A549 treated with AZD2906 at 1 μM for 4 hours (cell line): ENCODE data around the gene ADGRF5. TPM values are rescaled to one million over a fixed set of nuclear protein-coding genes. Genes with fewer than 3 reads are reported as not detected.

ENCODE experiments used
- total RNA-seq: library from RNA; stranded (reverse); fragments of 200-300 nt; extraction: Qiagen RNA extraction; gene quantifications from 5 replicates; pipeline ENCODE4 v1.2.3, GENCODE V29; 2022

The ADGRF5 gene, protein sequence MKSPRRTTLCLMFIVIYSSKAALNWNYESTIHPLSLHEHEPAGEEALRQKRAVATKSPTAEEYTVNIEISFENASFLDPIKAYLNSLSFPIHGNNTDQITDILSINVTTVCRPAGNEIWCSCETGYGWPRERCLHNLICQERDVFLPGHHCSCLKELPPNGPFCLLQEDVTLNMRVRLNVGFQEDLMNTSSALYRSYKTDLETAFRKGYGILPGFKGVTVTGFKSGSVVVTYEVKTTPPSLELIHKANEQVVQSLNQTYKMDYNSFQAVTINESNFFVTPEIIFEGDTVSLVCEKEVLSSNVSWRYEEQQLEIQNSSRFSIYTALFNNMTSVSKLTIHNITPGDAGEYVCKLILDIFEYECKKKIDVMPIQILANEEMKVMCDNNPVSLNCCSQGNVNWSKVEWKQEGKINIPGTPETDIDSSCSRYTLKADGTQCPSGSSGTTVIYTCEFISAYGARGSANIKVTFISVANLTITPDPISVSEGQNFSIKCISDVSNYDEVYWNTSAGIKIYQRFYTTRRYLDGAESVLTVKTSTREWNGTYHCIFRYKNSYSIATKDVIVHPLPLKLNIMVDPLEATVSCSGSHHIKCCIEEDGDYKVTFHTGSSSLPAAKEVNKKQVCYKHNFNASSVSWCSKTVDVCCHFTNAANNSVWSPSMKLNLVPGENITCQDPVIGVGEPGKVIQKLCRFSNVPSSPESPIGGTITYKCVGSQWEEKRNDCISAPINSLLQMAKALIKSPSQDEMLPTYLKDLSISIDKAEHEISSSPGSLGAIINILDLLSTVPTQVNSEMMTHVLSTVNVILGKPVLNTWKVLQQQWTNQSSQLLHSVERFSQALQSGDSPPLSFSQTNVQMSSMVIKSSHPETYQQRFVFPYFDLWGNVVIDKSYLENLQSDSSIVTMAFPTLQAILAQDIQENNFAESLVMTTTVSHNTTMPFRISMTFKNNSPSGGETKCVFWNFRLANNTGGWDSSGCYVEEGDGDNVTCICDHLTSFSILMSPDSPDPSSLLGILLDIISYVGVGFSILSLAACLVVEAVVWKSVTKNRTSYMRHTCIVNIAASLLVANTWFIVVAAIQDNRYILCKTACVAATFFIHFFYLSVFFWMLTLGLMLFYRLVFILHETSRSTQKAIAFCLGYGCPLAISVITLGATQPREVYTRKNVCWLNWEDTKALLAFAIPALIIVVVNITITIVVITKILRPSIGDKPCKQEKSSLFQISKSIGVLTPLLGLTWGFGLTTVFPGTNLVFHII (N-terminal part only)
- total RNA-seq = 0.01 to 0.10 TPM in 2 of 5 replicates, not detected in the others

DNA sequence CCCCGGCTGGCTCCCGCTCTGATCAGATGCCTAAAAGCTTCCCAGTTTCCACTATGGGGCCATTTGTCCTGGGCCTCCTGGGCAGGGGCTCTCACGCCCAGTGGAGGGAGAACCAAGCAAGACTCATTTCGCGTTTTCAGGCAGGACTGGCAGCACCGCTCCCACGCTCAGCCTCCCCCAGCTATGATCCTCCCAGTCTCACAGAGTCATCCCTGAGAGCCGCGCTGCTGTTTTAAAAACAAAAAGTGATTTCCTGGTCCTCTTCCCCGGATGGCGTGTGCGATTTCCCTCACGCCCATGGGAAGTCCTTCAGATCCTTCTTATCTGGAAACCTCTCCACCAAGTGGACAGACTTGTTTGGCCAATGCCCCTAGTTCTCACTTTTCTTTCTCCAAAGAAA is at the start of gene ADGRF5:
ADGRF5 (minus strand) TSS at position 208 of the 400 bp plus-strand sequence. CDS start 15,176 bp downstream, outside the sequence.

Other genes starting within 250 kb of the ADGRF5 start
- 0.01 TPM in 1 of 5 replicates, not detected in the others for gene TDRD6, start 234.1 kb downstream of the ADGRF5 start, total RNA-seq
- gene PLA2G7, start 186.6 kb downstream of the ADGRF5 start, total RNA-seq = 0.03 to 0.07 TPM in 2 of 5 replicates, not detected in the others
- not detected in 5 replicates for gene ANKRD66, start 175.0 kb downstream of the ADGRF5 start, total RNA-seq
- not detected in 5 replicates for gene MEP1A, start 128.5 kb downstream of the ADGRF5 start, total RNA-seq
- not detected in 5 replicates for gene ADGRF1, start 120.4 kb upstream of the ADGRF5 start, total RNA-seq